ENCODE results near the gene PLXNC1.

GRCh38 chr12:94186278-94187241 lies 38.2 kb downstream of the PLXNC1 start:
- TF ChIP-seq EZH2 (IDR thresholded peaks at IDR 0.05; ENCODE audit: low read length, missing control alignments) (no peak), CTCF (conservative IDR thresholded peaks at IDR 0.05 in 1 of 2, IDR thresholded peaks at IDR 0.05 in 1 of 2; ENCODE audit: low read depth in 1 of 2, low read length in 2 of 2) (no peak)

All from fibroblast of lung (primary cell).